ENCODE results near the gene SEMA5A.

The SEMA5A gene

DNA sequence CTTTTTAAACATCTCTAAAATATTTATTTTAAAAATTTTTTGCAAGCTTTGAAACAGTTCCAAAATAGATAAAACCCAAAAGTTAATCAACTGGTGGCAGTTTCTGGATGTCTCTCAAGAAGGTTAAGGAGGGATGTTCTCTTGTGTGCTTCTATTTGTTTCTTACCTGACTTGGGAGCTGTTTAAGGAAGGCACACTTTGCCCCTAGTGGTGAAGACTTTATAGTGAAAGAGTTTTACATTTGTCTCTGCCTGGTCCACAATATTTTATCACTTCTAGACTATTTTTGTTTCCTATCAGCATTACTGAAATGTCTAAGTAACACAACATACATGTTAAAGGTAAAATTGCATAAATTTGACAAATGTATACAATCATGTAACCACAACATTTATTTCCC is 552.8 kb downstream of the SEMA5A start:
- CTCF ChIA-PET = interaction anchor here (0.9 to 1.8 kb wide), 2 partner anchors 9 to 12 kb away, joined by 4 read pairs; no protein-coding TSS in a partner anchor
- TF ChIP-seq, protein P1, sequence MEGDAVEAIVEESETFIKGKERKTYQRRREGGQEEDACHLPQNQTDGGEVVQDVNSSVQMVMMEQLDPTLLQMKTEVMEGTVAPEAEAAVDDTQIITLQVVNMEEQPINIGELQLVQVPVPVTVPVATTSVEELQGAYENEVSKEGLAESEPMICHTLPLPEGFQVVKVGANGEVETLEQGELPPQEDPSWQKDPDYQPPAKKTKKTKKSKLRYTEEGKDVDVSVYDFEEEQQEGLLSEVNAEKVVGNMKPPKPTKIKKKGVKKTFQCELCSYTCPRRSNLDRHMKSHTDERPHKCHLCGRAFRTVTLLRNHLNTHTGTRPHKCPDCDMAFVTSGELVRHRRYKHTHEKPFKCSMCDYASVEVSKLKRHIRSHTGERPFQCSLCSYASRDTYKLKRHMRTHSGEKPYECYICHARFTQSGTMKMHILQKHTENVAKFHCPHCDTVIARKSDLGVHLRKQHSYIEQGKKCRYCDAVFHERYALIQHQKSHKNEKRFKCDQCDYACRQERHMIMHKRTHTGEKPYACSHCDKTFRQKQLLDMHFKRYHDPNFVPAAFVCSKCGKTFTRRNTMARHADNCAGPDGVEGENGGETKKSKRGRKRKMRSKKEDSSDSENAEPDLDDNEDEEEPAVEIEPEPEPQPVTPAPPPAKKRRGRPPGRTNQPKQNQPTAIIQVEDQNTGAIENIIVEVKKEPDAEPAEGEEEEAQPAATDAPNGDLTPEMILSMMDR (IDR thresholded peaks at IDR 0.05; ENCODE audit: control extremely low read depth, extremely low read depth, low read depth, missing control alignments) = peak; percentile 14
- POLR2A ChIA-PET = no interaction called here
- no peak for DNase-seq (ENCODE audit: extremely low spot score)
